ENCODE data around the gene ZNF24. TPM values are rescaled to one million over a fixed set of nuclear protein-coding genes. Genes with fewer than 3 reads are reported as not detected.

ZNF24 gene
- total and polyA plus RNA-seq, 10 of the 15 experiments (the other 5 are each of a cell fraction or from before 2014, with no cell fraction given) = 13.6 to 41.7 (median 28.3) TPM

DNA sequence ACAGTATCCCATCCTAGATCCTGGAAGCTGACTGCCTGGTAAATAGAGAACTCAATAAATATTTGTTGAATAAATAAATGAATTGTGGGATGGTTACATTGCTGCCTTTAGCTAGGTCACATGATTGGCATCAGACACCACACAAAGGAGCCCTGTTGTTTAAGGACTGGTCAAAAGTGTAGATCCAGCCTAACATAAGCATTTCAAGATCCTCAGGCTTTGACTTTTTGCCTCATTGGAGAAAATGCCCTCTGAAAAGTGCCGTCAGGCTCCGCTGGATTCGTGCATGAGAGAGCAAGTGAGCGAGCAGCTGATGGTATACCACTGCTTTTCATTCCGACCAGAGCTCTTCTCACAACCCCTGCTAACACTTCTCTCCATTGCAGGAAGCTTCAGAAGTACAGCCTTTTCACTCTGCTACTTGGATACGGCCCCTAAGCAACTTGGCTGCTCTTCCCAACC is 1.3 kb upstream of the ZNF24 start:
- peaks cover 2% of the 10 kb centered on the region; the same call in 2 of the 3 replicates for H3K9me3 ChIP-seq (replicated peaks; ENCODE audit: control insufficient read depth, insufficient read depth, low read length)
- no peak overlapping the region for H3K9ac ChIP-seq (ENCODE audit: control insufficient read depth, insufficient read depth, low read length)
- peaks cover 36% of the 10 kb centered on the region for H3K79me2 ChIP-seq (ENCODE audit: control insufficient read depth, insufficient read depth, low read length)
- POLR2A ChIA-PET = interaction anchor here (0.5 to 2.1 kb wide), 10 partner anchors 11 to 627 kb away, joined by 3 to 13 read pairs (median 3); partner anchors contain the start of genes MAPRE2, ZNF397 and ZSCAN30
- TF ChIP-seq RAD51 (IDR thresholded peaks at IDR 0.05) = peak; percentile 45; the same call in 1 of the 2 replicates
- TF ChIP-seq PAX5 (IDR thresholded peaks at IDR 0.05; ENCODE audit: borderline replicate concordance, low read depth, low read length) = peak; percentile 90
- TF ChIP-seq BCL11A (IDR thresholded peaks at IDR 0.05; ENCODE audit: low read depth, low read length) = 0 out of 2 replicates have a peak, but pooled peaks have one; percentile 5
- TF ChIP-seq RELA (IDR thresholded peaks at IDR 0.05; ENCODE audit: borderline replicate concordance, partially characterized antibody) = no peak
- no peak for TF ChIP-seq EP300 (IDR thresholded peaks at IDR 0.05; ENCODE audit: borderline replicate concordance in 1 of 2, control insufficient read depth in 1 of 2, low read depth in 2 of 2, low read length in 2 of 2)
- TF ChIP-seq, protein P1, sequence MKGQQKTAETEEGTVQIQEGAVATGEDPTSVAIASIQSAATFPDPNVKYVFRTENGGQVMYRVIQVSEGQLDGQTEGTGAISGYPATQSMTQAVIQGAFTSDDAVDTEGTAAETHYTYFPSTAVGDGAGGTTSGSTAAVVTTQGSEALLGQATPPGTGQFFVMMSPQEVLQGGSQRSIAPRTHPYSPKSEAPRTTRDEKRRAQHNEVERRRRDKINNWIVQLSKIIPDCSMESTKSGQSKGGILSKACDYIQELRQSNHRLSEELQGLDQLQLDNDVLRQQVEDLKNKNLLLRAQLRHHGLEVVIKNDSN (IDR thresholded peaks at IDR 0.05; ENCODE audit: borderline replicate concordance, extremely low read length, insufficient read depth, low read depth, low read length) = peak; percentile 8
- 0 out of 2 replicates have a peak, but pooled peaks have one; percentile 38 for TF ChIP-seq TCF12 (IDR thresholded peaks at IDR 0.05; ENCODE audit: low read depth, low read length)
- peak; percentile 62; the same call in 1 of the 2 replicates for TF ChIP-seq JUNB (IDR thresholded peaks at IDR 0.05)
- BruUV-seq (replicated peaks) = no TSS peak
- H4K20me1 ChIP-seq (ENCODE audit: control insufficient read depth, insufficient read depth) = no peaks in the 10 kb centered on the region
- CTCF ChIA-PET = interaction anchor here (0.7 to 3.8 kb wide), 9 partner anchors 9 to 115 kb away, joined by 3 to 41 read pairs (median 6); partner anchors contain the start of gene ZNF397
- H3K27me3 ChIP-seq (replicated peaks in 1 of 2; ENCODE audit: control insufficient read depth in 2 of 2, insufficient read depth in 2 of 2, low read length in 1 of 2) = no peaks in the 10 kb centered on the region
- H3K36me3 ChIP-seq (ENCODE audit: control insufficient read depth in 2 of 2, insufficient read depth in 2 of 2, low read length in 1 of 2) = no peaks in the 10 kb centered on the region
- peak overlapping the region; percentile 80 for H2AFZ ChIP-seq (ENCODE audit: control insufficient read depth, low read depth, low read length)
- peak; percentile 17 for DNase-seq (ENCODE audit: low read depth, low spot score)
- peak overlapping the region; percentile 11; the same call in 1 of the 2 replicates for H3K27ac ChIP-seq (ENCODE audit: control insufficient read depth, insufficient read depth)
- FAIRE-seq = peak; percentile 27
- ATAC-seq = peak; percentile 14
- WGBS (ENCODE audit: insufficient coverage, insufficient replicate concordance, low lambda C conversion rate, missing lambda C conversion rate) = 7% methylated on average over 6 of the region's 6 CpGs
- H3K4me3 ChIP-seq = no peak overlapping the region
- SMC1A ChIA-PET (ENCODE audit: uncharacterized antibody, unreplicated experiment) = interaction anchor here (0.8 to 2.6 kb wide), 15 partner anchors 9 to 317 kb away, joined by 3 to 21 read pairs (median 3); partner anchors contain the start of genes ZNF397 and ZSCAN30
- in situ Hi-C loops (cut with MboI) = loop anchor here (10.0 kb wide), 1 partner anchor 321 kb away; no protein-coding TSS in a partner anchor
- peaks cover 7% of the 10 kb centered on the region; the same call in 1 of the 2 replicates for H3K4me1 ChIP-seq (ENCODE audit: control insufficient read depth, insufficient read depth, low read length)
- intact Hi-C loops (cut with micrococcal nuclease; ENCODE audit: unreplicated experiment) = loop anchor here (2.0 to 10.0 kb wide), 2 partner anchors 105 to 301 kb away; partner anchors contain the start of genes MAPRE2 and ZNF397
- peak overlapping the region; percentile 82 for H3K4me2 ChIP-seq (ENCODE audit: control insufficient read depth, insufficient read depth)
- RAD21 ChIA-PET (ENCODE audit: unreplicated experiment) = interaction anchor here (0.8 to 3.0 kb wide), 6 partner anchors 9 to 181 kb away, joined by 3 to 17 read pairs (median 4); no protein-coding TSS in a partner anchor
